Chondrocyte (in vitro differentiated cells): ENCODE results near the gene TFF2. TPM values are rescaled to one million over a fixed set of nuclear protein-coding genes. Genes with fewer than 3 reads are reported as not detected.
A peak's percentile ranks its signal among the peaks of the same experiment; 100 is the strongest.

Experiments
- DNase-seq: peaks from one replicate; pipeline ENCODE4 v3.0.0; 2021; ENCODE audit warnings: mixed read lengths, low spot score
- H3K27ac Mint-ChIP-seq: one replicate; pipeline ENCODE4 v1.8.0; 2021; ENCODE audit warnings: mild to moderate bottlenecking, moderate library complexity, mixed read lengths; ENCODE audit not compliant: unreplicated experiment
- H3K27me3 Mint-ChIP-seq: 2 replicates; pipeline ENCODE4 v1.8.0; 2021; ENCODE audit warnings: low read depth, mixed read lengths
- H3K36me3 Mint-ChIP-seq: 2 replicates; pipeline ENCODE4 v1.8.0; 2021; ENCODE audit warnings: low read depth, mixed read lengths
- H3K4me1 Mint-ChIP-seq: 2 replicates; pipeline ENCODE4 v1.8.0; 2021; ENCODE audit warnings: low read depth, mild to moderate bottlenecking, mixed read lengths
- H3K4me3 Mint-ChIP-seq: one replicate; pipeline ENCODE4 v1.8.0; 2021; ENCODE audit warnings: mild to moderate bottlenecking, moderate library complexity, mixed read lengths; ENCODE audit not compliant: unreplicated experiment
- H3K9me3 Mint-ChIP-seq: 2 replicates; pipeline ENCODE4 v1.8.0; 2021; ENCODE audit warnings: low read depth, mixed read lengths
- CTCF ChIP-seq: fragments of 200-600 bp; sonication (generic); IDR thresholded peaks from 2 replicates; pipeline ENCODE4 v1.5.0; 2021; ENCODE audit warnings: antibody characterized with exemption, mild to moderate bottlenecking, moderate library complexity
- total RNA-seq: library from RNA; stranded (reverse); gene quantifications from 3 replicates; pipeline ENCODE4 v1.2.1, GENCODE V29; 2021

The TFF2 gene
- total RNA-seq, 1 donor from 2014 or later, result not detected

- Mint-ChIP-seq H3K36me3 (no peaks in the 10 kb centered on the region), H3K9me3 (peaks cover 12% of the 10 kb centered on the region), H3K4me1 (peaks cover 4% of the 10 kb centered on the region), H3K27ac (no peak overlapping the region), H3K27me3 (peaks cover 8% of the 10 kb centered on the region), H3K4me3 (no peak overlapping the region)
- DNase-seq, result peak; percentile 70
- TF ChIP-seq CTCF, result no peak
Observed at GRCh38 chr21:42383331-42383730, 32.5 kb upstream of the TFF2 start.

- H3K27me3 Mint-ChIP-seq, result peaks cover 9% of the 10 kb centered on the region
- no peak overlapping the region for H3K27ac Mint-ChIP-seq
- no peaks in the 10 kb centered on the region for H3K36me3 Mint-ChIP-seq
- peaks cover 12% of the 10 kb centered on the region for H3K9me3 Mint-ChIP-seq
- TF ChIP-seq CTCF, result no peak
- no peak overlapping the region for H3K4me3 Mint-ChIP-seq
- no peak for DNase-seq
- peaks cover 4% of the 10 kb centered on the region for H3K4me1 Mint-ChIP-seq
Observed at GRCh38 chr21:42382915-42383314, 32.1 kb upstream of the TFF2 start.

- peak; percentile 42 for DNase-seq
- Mint-ChIP-seq H3K36me3 (no peaks in the 10 kb centered on the region), H3K4me3 (no peak overlapping the region), H3K4me1 (no peaks in the 10 kb centered on the region), H3K9me3 (peaks cover 12% of the 10 kb centered on the region), H3K27ac (no peak overlapping the region), H3K27me3 (peaks cover 14% of the 10 kb centered on the region)
- peak; percentile 78 for TF ChIP-seq CTCF
Observed at GRCh38 chr21:42381347-42381984, 30.7 kb upstream of the TFF2 start.

GRCh38 chr21:42379426-42380215, 28.8 kb upstream of the TFF2 start:
- DNase-seq, result peak; percentile 82
- Mint-ChIP-seq H3K27me3 (peaks cover 19% of the 10 kb centered on the region), H3K4me1 (no peaks in the 10 kb centered on the region), H3K4me3 (no peak overlapping the region), H3K27ac (no peak overlapping the region), H3K9me3 (peaks cover 12% of the 10 kb centered on the region), H3K36me3 (no peaks in the 10 kb centered on the region)
- no peak for TF ChIP-seq CTCF

- Mint-ChIP-seq H3K27me3 (peaks cover 23% of the 10 kb centered on the region), H3K9me3 (peaks cover 12% of the 10 kb centered on the region), H3K4me1 (no peaks in the 10 kb centered on the region), H3K36me3 (no peaks in the 10 kb centered on the region), H3K4me3 (no peak overlapping the region), H3K27ac (no peak overlapping the region)
- DNase-seq, result peak; percentile 32
- no peak for TF ChIP-seq CTCF
Observed at GRCh38 chr21:42378418-42378817, 27.6 kb upstream of the TFF2 start.
